ENCODE results near the gene RALGPS1.
"Not testable (repeated sequence)": the region's sequence is repeated elsewhere in the genome, so short reads cannot be mapped to it uniquely, and the experiment has no call there.

RALGPS1 gene

GRCh38 chr9:127162046-127162863 is 247.7 kb downstream of the RALGPS1 start:
- DNase-seq: peak in 2 of 3 donors; percentile 27 to 32

GRCh38 chr9:127162864-127163365 is 248.3 kb downstream of the RALGPS1 start:
- no peak for DNase-seq

- peak; percentile 53 to 75 (median 58) for DNase-seq
Observed at GRCh38 chr9:127163409-127163808, 248.8 kb downstream of the RALGPS1 start.

- DNase-seq: no peak
Observed at GRCh38 chr9:127165116-127165515, 250.5 kb downstream of the RALGPS1 start.

- DNase-seq: peak; percentile 23 to 57 (median 44)
Observed at GRCh38 chr9:127166111-127166510, 251.5 kb downstream of the RALGPS1 start.

- DNase-seq: no peak
Observed at GRCh38 chr9:127166651-127167524, 252.3 kb downstream of the RALGPS1 start.

GRCh38 chr9:127167560-127168326 is 253.2 kb downstream of the RALGPS1 start:
- no peak for DNase-seq

- DNase-seq: no peak
Observed at GRCh38 chr9:127168756-127169574, 254.4 kb downstream of the RALGPS1 start.

GRCh38 chr9:127169575-127169883 is 254.9 kb downstream of the RALGPS1 start:
- DNase-seq: no peak

GRCh38 chr9:127170103-127170502 is 255.5 kb downstream of the RALGPS1 start:
- DNase-seq: no peak

GRCh38 chr9:127170652-127171051 is 256.1 kb downstream of the RALGPS1 start:
- no peak for DNase-seq

GRCh38 chr9:127171348-127171747 is 256.8 kb downstream of the RALGPS1 start:
- not testable (repeated sequence) for DNase-seq

GRCh38 chr9:127172066-127172707 is 257.6 kb downstream of the RALGPS1 start:
- DNase-seq: no peak

GRCh38 chr9:127173063-127173462 is 258.5 kb downstream of the RALGPS1 start:
- DNase-seq: no peak

- peak; percentile 18 to 31 (median 30) for DNase-seq
Observed at GRCh38 chr9:127174386-127175318, 260.1 kb downstream of the RALGPS1 start.

- DNase-seq: no peak
Observed at GRCh38 chr9:127175319-127175715, 260.7 kb downstream of the RALGPS1 start.

- DNase-seq: no peak
Observed at GRCh38 chr9:127175764-127176163, 261.2 kb downstream of the RALGPS1 start.

- DNase-seq: no peak
Observed at GRCh38 chr9:127176631-127177030, 262.0 kb downstream of the RALGPS1 start.

GRCh38 chr9:127177231-127177630 is 262.6 kb downstream of the RALGPS1 start:
- DNase-seq: peak in 1 of 3 donors; percentile 12

GRCh38 chr9:127177665-127178265 is 263.2 kb downstream of the RALGPS1 start:
- no peak for DNase-seq

Data from suppressor macrophage treated with lipopolysaccharide for 1 hour (primary cell).